HG02885 (cell line): ENCODE results near the gene MTG2.

Source experiments
- ATAC-seq: cut with Tn5 transposase; IDR thresholded peaks from one replicate; pipeline ENCODE4 v1.9.1; 2021; ENCODE audit warnings: mild to moderate bottlenecking; ENCODE audit not compliant: unreplicated experiment, poor library complexity

Gene MTG2

GRCh38 chr20:62182469-62183425 is at the start of gene MTG2:
MTG2 (plus strand) TSS chr20:62183028; CDS start chr20:62193421, 10,393 bp downstream.
- ATAC-seq, result peak; percentile 94

GRCh38 chr20:62133051-62133845 is 49.6 kb upstream of the MTG2 start:
- no peak for ATAC-seq

GRCh38 chr20:62133864-62134263 is 49.0 kb upstream of the MTG2 start:
- ATAC-seq, result no peak

GRCh38 chr20:62134735-62135231 is 48.0 kb upstream of the MTG2 start:
- ATAC-seq, result no peak

GRCh38 chr20:62135573-62136266 is 47.1 kb upstream of the MTG2 start:
- ATAC-seq, result no peak

- ATAC-seq, result no peak
These were observed 46.3 kb upstream of the MTG2 start for GRCh38 chr20:62136283-62137091.

- no peak for ATAC-seq
These were observed 45.8 kb upstream of the MTG2 start for GRCh38 chr20:62137092-62137384.

GRCh38 chr20:62137478-62138203 is 45.2 kb upstream of the MTG2 start:
- ATAC-seq, result no peak

- no peak for ATAC-seq
These were observed 44.7 kb upstream of the MTG2 start for GRCh38 chr20:62138204-62138543.

- no peak for ATAC-seq
These were observed 43.9 kb upstream of the MTG2 start for GRCh38 chr20:62138912-62139311.

GRCh38 chr20:62139636-62140035 is 43.2 kb upstream of the MTG2 start:
- no peak for ATAC-seq

GRCh38 chr20:62141043-62141396 is 41.8 kb upstream of the MTG2 start:
- ATAC-seq, result no peak

GRCh38 chr20:62141397-62142251 is 41.2 kb upstream of the MTG2 start:
- no peak for ATAC-seq

GRCh38 chr20:62142252-62143080 is 40.4 kb upstream of the MTG2 start:
- peak; percentile 21 for ATAC-seq

GRCh38 chr20:62143081-62143956 is 39.5 kb upstream of the MTG2 start, which contains the start of the genes PSMA7 and SS18L1:
PSMA7 (minus strand) TSS chr20:62143394; CDS start chr20:62143303, 91 bp downstream.
SS18L1 (plus strand) TSS chr20:62143769; CDS start chr20:62143821, 52 bp downstream.
- peak; percentile 74 for ATAC-seq
